HG03159 (cell line): ENCODE measurements around the gene BRINP1.

Experiments used
- ATAC-seq: cut with Tn5 transposase; IDR thresholded peaks from one replicate; pipeline ENCODE4 v1.9.1; 2021; ENCODE audit warnings: mild to moderate bottlenecking, moderate library complexity; ENCODE audit not compliant: unreplicated experiment

BRINP1 gene, protein sequence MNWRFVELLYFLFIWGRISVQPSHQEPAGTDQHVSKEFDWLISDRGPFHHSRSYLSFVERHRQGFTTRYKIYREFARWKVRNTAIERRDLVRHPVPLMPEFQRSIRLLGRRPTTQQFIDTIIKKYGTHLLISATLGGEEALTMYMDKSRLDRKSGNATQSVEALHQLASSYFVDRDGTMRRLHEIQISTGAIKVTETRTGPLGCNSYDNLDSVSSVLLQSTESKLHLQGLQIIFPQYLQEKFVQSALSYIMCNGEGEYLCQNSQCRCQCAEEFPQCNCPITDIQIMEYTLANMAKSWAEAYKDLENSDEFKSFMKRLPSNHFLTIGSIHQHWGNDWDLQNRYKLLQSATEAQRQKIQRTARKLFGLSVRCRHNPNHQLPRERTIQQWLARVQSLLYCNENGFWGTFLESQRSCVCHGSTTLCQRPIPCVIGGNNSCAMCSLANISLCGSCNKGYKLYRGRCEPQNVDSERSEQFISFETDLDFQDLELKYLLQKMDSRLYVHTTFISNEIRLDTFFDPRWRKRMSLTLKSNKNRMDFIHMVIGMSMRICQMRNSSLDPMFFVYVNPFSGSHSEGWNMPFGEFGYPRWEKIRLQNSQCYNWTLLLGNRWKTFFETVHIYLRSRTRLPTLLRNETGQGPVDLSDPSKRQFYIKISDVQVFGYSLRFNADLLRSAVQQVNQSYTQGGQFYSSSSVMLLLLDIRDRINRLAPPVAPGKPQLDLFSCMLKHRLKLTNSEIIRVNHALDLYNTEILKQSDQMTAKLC

DNA sequence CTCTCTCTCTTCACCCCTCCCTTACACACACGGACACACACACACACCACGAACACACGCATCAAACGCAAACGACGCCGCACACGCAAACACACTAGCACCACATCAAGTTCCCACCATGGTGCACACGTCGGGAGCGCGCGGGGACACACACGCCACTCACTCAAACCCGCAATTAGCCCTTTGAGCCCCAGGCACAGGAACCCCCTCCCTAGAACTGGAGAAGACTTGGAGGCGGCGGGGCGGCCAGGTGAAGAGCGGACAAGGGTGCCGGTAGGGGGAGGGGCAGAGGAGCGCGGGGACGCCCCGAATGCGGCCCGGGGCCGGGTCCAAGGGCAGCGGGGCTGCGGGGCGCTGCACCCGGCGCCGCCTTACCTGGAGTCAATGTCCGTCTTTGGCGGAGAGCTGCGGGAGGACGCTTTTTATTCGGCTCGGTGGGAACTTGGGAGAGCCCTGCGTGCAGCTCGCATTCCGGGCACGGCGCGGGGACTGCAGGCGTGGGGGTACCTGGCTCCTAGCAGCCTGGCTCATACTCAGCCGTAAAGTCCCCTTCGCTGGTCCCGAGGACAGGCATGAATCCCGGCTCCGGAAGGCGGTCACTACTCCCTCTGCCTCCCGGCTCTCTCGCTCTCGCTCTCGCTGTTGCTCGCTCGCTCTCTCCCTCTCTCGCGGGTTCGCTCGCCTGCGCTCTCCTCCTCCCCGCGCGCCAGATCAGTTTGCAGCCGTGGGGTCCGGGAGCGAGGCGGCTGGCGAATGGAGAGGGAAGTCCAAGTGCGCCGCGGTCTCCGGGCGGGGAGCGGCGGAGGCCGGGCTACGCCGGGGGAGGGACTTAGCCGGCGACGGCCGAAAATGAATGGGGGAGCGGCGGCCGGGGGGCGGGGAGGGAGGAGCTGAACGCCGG is at the start of gene BRINP1:
TSS of gene BRINP1 (minus strand) at position 755 of the 901 bp plus-strand sequence. CDS start 56,080 bp downstream, outside the sequence.
- no peak for ATAC-seq

DNA sequence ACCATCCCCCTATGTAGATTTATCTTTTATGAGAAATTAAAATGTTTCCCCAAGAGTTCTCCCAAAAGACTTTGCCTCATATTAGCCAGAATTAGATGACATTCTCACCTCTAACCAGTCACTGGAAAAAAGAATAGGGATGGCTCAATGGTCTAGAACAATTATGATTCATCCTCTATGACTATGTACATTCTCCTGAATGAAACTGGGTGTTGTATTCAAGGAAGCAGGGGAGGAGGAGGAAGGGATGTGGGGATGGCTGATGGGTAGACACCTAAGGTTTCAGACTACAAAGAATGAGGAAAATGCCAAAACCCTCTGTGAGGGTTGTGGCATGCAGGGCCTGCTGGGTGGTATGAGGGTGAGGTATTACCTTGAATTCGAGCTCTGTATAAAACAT is 49.5 kb upstream of the BRINP1 start:
- no peak for ATAC-seq

DNA sequence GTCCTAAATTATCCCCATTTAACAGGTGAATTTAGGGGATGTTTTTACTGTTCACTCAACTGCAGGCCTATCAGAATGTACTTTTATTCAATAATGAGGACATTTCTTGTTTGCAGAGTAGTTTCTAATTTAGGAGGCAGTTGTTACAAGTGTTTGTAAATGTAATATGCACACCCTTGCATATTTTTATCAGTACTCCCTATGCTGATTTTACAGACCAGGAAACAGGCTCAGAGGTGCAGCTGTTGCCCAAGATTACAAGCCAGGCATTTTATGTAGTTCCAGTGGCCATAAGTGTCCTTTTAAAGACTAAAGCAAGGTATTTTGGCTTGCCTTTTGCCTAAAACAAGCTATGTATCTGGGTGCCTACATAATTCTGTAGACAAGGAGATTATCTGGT is 47.6 kb upstream of the BRINP1 start:
- no peak for ATAC-seq

DNA sequence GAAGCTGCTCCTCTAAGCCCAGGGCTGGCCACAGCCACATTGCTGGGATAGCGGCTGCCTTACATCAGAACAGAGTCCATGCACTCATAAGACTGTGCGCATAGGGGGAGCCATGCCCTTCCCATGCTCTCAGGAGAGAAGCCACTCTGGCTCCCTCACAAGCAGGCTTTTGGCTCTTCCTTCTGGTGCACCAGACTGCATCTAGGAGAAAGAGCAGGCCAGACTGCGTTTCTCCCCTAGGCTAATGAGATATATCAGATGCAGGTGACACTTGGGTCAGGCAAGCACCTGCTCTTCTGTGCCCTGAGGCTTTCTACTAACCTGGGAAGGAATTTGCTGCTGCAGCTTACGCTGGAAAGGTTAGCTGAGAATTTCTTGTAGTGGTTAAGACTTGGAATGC is 43.2 kb upstream of the BRINP1 start:
- no peak for ATAC-seq

DNA sequence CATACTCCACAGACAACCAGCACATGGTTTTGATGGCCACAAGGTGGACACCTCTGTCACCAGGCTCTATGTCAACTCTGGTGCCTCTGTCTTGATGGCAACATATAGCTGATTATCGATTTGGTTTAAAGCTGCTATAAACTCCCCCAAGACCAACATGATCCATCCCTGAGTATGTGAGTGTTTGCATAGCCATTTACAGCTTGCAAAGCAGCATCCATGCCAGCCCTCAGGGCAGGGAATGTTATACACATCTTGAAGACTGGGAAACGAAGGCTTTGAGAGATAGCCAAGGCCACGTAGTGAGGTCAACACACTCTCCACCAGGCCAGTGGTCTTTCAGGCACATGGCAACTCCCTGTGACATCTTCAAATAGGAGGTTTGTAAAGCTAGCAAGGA is 40.3 kb upstream of the BRINP1 start:
- no peak for ATAC-seq

DNA sequence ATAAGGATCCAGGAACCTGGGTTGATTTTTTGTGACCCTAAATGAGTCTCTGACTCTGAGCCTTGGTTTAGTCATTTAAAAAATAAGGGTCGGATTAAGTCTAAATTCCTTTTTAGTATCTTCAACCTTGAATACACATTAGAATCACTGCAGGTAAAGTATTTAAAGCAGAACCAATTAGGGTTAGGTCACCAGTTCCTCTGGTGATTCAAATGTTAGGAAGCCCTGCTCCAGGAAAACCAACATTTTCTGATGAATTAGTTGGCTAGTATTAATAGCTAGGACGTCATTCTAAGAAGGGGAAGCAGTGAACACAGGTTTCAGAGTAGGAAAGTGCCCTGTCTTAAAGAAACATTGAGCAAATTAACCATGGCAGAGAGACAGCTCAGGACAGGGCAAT is 31.4 kb upstream of the BRINP1 start:
- no peak for ATAC-seq

DNA sequence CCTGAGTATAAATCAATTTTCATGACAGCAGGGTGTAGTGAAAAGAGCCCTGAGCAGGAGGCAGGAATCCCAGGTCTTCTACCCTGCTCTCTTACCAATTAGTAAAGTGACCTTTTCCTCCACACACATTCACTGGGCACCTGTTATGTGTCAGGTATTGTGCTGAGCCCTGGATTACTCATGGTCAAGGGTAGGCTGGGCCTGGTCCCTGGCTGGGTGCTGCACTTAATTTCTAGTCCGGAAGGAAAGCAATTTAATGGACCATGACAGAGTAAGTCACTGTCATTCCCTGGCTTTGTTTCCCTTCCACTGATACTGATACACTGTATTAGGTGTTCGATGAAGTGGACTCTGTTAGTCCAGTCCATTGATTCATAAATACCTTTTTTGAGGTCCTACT is 29.1 kb upstream of the BRINP1 start:
- ATAC-seq, result no peak

DNA sequence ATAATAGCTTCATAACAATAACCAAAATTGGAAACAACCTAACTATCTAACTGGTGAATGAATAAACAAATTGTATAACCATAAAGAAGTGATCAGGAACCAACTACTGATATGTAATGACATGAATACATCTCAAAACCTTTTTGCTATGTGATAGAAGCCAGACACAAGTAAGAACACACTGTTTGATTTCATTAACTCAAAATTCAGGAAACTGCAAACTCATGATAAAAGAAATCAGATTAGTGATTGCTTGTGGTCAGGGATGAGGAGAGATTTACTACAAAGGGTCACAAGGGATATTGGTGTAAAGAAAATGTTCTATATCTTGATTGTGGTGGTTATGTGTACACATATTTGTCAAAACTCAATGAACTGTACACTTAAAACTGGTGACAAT is 22.6 kb upstream of the BRINP1 start:
- no peak for ATAC-seq

DNA sequence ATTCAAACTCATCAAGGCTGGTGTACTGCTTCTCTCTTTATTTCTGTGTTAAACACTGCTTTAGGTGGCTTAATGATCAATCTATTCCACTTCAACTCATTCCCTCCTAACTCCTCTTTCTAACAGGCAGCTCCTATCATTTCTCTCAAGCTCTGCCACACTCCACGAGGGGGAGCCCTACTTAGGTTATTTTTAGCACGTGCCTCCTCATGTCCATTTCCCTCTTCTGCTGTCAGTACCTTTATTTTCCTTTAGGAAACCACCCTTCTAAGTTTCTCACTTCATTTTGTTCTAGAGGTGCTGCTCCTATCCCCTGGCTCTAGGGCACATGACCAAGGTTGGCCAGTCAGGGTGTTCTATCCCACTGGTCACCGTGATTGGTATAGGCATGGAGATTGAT is 6.7 kb upstream of the BRINP1 start:
- peak; percentile 78 for ATAC-seq

DNA sequence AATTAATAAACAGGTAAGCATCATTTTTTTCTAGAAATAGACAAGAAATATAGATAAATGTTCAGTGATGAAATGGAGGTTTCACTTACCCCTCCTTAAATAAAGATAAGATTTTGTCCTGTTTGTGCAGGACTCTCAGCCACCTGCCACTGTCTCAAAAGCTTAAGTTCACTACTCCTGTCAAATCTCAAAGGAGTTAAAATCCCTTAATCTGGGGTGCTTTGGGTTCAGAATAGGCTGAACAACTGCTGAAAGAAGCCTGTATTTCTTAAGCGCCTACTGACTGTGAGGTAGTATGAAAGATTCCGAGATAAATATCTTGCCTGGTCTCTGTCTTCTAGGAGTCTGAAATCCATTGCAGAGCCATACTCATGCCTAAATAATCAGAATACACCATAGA is 3.7 kb upstream of the BRINP1 start:
- ATAC-seq, result no peak

DNA sequence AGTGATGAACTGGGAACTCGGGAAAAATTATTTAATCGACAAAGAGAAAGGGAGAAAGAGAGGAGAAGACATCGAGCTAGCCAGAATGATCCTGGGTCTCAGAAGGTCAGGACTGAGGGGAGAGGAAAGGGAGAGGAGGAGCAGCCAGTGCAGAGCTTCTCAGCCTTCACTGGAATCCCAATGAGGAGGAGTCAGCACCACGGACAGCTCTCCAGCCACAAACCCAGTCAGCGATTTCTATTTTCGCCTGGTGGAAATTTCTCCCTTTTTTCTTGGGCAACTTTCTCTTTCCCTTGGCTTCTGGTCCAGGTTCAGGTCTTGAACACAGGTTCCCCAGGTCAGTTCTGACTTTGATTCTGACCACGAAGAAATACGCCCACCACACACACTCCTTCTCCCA is 1.6 kb upstream of the BRINP1 start:
- no peak for ATAC-seq

DNA sequence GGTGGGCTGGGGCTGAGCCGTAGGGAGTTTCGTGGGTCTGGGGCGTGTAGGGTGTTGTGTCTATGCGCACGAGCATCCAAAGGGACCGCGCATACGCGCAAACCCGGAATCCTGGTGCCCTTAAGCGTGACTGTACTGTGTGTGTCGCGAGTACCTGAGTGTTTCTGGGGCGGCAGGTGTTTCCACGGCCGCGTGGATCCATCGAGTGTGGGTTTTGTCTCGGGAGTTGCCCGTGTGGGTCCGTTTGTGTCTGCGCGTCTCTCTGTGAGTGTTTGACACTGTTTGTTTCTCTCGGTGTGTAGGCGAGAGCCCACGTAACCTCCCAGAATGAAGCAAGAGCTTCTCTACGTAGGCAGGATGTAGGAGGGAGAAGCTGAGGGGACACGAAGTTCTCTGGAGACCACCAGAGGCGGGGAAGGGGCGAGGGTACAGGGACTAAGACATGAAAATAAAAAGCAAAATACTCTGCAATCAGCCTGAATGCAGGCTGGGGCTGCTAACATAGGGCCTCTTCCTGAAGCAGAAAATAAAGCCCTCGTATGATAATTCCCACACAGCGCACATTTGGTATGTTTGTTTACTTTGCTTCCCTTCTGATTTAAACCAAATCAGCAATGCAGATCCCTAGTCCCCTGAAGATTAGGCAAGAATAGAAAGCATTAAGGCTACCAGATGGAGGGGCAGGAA is 588 bp upstream of the BRINP1 start:
- ATAC-seq, result no peak

DNA sequence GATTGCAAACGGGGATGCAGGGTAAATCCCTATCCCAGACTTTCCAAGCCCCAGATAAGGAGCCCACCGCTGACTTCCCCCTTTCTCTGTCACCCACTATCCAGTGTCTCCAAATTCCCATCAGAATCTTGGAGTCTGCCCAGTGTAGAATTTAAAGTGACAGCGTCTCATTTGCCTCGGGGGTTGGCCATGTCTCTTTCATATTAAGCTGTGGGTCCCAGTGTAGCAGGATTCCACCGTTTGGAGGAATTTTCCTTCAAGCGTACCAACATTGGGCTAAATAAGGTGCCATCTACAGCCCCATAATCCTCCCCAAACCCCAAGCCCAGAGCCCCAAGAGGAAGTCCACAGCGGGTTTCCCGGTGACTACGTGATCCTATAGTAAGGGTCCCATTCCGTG is 1.1 kb downstream of the BRINP1 start:
- ATAC-seq, result no peak

DNA sequence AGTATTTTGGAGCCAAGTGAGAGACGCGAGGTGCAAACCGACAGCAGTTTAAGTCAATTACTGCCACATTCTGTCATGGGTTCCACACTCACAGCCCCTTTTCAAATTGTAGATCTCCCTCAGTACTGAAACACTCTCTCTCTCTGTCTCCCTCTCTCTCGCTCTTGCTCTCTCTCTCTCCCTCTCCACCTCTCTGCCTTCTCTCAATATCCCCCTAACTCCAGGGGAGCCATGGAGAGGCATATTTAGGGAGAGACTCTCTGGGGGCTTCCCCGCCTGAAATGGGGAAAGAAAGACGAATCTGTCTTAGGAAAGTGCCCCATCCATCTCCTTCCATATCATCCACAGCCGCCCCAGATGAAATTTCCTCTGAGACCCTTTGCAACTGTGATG is 1.6 kb downstream of the BRINP1 start:
- no peak for ATAC-seq

DNA sequence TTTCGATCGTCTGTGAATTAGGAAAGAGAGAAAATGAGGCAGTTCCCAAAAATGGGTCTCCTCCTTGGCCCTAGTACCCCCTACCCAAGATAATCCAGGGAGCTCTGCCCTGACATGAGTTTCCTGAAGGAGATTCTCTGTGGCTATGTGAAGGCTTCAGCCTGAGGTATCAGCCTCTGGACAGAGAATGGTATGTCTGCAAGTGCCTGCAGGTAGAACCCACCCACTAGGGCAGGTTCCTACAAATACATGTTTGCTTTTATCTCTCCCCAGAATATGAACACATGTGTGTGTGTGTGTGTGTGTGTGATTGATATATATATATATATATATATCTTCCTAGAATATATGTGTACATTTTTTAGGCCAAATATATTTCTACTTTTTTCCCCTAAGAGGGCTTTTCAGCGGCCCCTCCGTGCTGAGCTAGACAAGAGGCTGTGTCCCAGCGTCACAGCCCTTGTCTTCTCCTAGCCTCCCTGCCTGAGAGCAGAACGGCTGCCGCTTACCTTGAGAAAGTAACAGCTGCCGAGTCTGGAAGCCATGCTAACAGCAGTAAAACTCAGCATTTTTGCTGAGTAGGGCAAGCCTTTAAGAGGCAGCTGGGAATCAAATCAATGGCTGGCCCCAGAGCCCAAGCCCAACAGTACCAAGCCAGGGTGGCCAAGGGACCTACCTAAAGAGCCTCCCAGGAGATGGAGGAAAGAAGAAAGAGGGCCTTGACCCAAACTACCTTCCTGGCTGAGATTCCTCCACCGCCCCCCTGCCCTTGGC is 2.1 kb downstream of the BRINP1 start:
- ATAC-seq, result no peak

DNA sequence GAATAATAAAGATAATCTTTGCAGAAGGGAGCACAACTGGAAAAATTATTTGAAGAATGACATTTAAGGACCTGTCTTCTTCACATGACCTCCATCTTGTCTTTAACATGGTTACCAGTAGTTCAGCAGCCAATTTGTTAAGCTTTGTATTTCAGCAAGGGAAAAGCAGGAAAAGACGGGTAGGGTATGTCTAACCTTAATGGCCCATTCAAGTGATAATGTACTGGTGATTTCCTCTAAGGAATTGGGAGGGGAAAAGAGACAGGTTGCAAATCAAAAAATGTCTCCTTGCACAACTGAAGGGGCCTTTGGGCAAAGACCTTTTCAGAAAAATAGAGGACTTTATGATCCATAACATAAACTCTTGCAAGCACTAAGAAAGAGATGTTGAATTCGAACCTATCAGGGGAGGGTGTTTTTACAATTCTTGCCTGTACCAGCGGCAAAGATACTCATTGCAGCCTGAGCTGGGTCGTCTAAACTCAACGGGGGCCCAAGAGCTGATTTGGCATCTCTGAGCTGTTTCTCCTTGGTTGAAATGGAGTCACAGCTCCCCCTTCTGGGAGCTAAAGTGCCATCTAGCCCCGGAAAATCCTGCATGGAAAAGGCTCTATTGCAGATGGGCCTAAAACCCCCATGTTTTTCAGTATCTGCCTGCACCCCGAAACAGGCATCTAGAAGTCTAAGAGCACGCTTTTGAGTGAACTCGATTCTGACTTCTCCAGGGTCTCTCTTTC is 3.8 kb downstream of the BRINP1 start:
- ATAC-seq, result no peak

DNA sequence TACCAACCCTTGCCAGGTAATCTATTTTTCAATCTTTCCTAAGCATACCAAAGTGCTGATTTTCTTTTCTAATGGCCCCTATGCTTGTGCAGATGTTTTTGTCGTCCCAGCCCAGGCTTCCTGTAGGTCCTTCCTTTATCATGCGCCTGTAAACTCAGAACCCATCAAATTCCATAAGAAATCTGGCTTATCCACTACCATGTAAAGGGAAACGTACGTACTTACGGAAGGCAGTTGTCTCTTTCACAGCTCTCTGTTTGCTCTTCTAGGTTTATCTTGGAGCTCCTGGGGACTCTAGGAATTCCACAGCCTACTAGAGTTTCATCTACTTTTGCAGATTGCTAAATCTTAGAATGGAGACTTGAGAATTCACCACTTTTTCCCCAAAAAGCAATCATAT is 9.0 kb downstream of the BRINP1 start:
- no peak for ATAC-seq

DNA sequence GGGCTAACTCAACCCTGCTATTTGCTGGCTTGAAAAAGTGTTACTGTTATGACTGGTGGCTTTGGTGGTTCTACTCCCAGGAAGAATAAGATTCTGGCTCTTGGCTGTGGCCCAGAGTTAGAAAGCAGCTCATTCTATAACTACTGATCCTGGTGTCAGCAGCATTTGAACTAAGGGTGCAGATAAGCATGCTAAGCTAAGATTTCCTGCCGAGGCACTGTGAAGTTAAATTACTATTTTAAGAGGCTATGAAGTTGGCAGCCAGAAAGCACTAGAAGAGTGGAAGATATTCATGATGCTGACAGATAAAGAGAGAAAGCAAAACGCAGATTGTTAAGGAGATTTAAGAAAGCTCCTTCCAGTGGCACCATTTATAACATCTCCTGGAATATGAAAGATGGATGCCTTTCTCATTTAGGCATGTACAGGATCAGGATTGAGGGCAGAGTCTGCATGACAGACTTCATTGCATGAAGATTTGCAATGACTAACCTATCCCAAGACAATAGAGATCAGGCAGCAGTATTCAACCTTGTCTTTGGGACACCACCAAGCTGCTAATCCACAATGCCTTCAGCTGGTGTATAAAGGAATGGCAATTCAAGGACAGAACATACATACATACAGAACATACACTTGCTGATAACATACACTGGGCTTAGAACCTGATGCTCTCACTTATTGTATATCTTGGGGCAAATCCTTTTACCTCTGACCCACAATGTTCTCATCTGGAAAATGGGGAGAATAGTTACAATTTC is 11.7 kb downstream of the BRINP1 start:
- no peak for ATAC-seq
